SK-N-MC (cell line): ENCODE measurements around the gene COA8.
A peak's percentile ranks its signal among the peaks of the same experiment; 100 is the strongest.

Experiments used
- EZH2 ChIP-seq: fragments of 200-600 bp; sonication (generic); IDR thresholded peaks from one replicate; pipeline ENCODE4 v1.6.1; 2017; ENCODE audit warnings: antibody characterized with exemption
- POLR2AphosphoS5 ChIP-seq: IDR thresholded peaks from 2 replicates; pipeline ENCODE4 v1.6.1; 2012; ENCODE audit warnings: mild to moderate bottlenecking, low read depth, low read length, borderline replicate concordance

GRCh38 chr14:103520269-103520656, 42.5 kb upstream of the COA8 start:
- TF ChIP-seq POLR2AphosphoS5, result peak; percentile 6; the same call in 1 of the 2 replicates
- TF ChIP-seq EZH2, result no peak
